K562 (cell line): ENCODE measurements around the gene HOXA5.

Experiments
- COPS2 ChIP-seq: fragments of 450-650 bp; conservative IDR thresholded peaks from 2 replicates; pipeline ENCODE4 v1.6.1; 2016; ENCODE audit warnings: mild to moderate bottlenecking, moderate library complexity
- EWSR1 ChIP-seq: fragments of 450-650 bp; IDR thresholded peaks from 2 replicates; pipeline ENCODE4 v1.6.1; 2018; ENCODE audit warnings: borderline replicate concordance, mild to moderate bottlenecking, low read depth, moderate library complexity; ENCODE audit not compliant: partially characterized antibody
- FOXA1 ChIP-seq: fragments of 450-650 bp; IDR thresholded peaks from 2 replicates; pipeline ENCODE4 v1.6.1; 2016; ENCODE audit warnings: mild to moderate bottlenecking, borderline replicate concordance
- USF2 ChIP-seq: sonication (generic); formaldehyde crosslinking; IDR thresholded peaks from 2 replicates; pipeline ENCODE4 v1.5.0; 2020; ENCODE audit warnings: missing genetic modification reagents
- YBX1 ChIP-seq: fragments of 450-650 bp; IDR thresholded peaks from 2 replicates; pipeline ENCODE4 v1.7.1; 2016; ENCODE audit warnings: mild to moderate bottlenecking
- ZFP1 ChIP-seq: fragments of 450-650 bp; formaldehyde crosslinking; IDR thresholded peaks from 2 replicates; pipeline ENCODE4 v1.4.0; 2020; ENCODE audit warnings: mild to moderate bottlenecking, mixed read lengths
- ZNF121 ChIP-seq: sonication (generic); formaldehyde crosslinking; conservative IDR thresholded peaks from 2 replicates; pipeline ENCODE4 v1.8.0; 2022; ENCODE audit warnings: missing genetic modification reagents

GRCh38 chr7:27106181-27106900 lies 37.1 kb downstream of the HOXA5 start:
- TF ChIP-seq USF2 (CRISPR knock-in tag) (no peak), ZNF121 (CRISPR knock-in tag) (no peak), ZFP1 (no peak), YBX1 (no peak), EWSR1 (no peak), COPS2 (no peak), FOXA1 (no peak)
